HG03378 (cell line): ENCODE results near the gene CPA5.

ENCODE experiments used
- ATAC-seq: cut with Tn5 transposase; IDR thresholded peaks from one replicate; pipeline ENCODE4 v1.9.1; 2021; ENCODE audit warnings: mild to moderate bottlenecking, moderate library complexity; ENCODE audit not compliant: unreplicated experiment

The CPA5 gene

DNA sequence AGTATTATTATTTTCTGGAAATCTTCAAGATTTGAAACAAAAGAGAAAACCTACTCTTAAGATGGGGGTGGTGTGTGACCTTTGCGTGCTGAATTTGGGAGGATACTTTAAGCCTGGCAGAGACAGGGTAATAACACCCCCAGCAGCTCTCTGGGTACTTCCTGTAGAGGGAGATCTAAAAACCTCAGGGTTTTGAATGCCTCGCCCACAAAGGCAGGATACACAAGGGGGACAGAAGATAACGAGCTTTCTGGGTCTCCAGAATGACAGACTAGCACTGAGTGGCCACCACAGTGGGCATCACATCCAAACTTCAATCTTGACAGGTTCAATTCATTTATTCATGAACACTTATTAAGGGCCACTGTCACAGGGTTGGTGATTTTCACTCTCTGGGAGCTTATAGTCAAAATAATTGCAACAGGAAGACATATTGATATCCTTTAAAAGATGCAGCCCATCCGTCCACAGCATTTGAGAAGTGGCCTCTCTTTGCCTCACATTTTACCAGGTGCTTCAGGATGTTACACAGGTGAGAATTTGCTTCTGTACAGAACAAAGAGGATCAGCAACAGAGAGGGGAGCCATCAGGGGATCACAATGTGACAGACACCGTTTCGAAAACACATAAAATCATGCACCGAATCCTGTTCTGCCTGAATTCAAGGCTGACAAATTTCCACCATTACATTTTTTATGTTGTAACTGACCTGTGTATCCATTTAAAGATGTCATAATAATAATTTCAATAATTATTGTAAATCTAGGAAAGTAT, 50.0 kb downstream of the CPA5 start:
- ATAC-seq = no peak

DNA sequence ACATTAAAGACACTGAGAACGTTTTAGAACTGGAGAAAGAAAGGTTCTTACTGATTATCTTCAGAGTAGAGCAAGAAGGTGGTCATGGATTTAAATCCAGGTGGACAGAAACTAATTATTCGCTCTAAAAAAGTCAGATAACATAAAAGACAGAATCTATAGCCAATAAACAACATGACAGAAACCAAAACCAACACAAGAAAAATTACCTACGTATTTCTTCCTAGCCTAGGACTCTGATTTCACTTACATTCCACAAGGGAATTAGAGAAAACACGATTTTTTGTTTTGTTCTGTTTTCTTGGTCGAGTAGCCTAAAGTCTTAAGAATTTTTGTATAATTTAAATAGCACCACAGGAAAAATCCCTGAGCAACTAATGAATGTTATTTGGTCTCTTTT, 50.8 kb downstream of the CPA5 start:
- ATAC-seq = no peak

DNA sequence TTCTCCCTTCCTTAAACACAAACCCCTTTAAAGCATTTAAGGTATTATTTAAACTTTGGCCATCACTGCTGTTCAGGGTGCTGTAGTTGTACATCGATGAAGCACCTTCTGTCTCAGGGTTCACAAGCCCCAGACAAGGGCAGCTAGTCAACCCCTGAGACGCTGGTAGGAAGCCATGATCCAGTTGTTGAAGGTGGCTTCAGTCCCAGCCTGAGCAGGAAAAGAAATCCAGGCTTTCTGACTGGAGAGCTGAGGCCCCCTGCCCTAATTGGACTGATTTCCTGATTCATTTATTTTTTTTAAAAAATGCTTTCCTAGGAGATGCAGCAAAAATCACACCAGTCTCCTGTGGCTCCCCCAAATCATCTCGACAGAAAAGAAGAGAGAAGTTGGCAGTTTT, 51.5 kb downstream of the CPA5 start:
- no peak for ATAC-seq

DNA sequence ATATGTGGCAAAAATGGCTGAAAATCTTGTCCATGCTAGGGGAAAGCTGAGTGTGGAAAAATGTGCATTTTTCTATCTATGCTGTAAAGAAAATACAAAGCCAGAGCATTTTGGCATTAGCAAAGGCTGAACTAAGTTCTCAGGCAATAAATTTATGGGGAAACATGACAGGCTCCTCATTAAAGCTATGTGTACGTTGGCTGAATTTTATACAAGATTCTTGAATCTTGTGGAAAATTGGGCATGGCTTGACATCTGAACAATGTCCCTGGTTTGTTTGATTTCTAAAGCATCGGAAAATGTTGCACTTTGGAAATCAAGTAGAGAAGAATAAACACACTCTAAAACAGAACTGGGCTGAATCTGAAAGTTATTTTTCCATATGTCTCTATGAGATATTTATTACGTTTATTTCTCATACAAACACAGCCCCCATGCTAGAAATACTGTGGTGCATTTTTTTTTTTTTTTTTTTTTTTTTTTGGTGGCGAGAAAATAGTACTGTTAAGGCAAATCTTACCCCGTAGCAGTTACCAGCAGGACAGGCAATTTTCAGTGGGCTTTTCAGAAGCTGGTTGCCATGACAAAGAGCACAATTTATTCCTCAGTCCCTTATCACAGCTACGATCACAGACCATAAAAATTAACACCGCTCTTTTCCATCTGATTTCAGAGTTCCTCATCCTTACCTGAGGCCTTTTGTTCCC, 52.6 kb downstream of the CPA5 start:
- ATAC-seq = no peak

DNA sequence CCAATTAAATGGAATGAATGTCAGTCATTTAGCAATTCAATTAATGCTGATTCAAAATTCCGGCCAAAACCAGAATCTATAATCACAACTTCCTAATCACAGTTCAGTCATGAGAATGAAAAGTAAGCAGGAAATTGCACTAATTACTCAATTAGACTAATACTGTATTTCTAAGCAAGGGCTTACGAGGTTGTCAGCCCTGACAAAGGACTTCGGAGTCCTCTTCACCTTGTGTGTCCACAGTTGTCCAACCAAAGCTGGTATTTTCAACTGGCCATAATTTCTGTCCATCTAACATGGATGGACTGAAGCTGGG, 53.1 kb downstream of the CPA5 start:
- no peak for ATAC-seq

DNA sequence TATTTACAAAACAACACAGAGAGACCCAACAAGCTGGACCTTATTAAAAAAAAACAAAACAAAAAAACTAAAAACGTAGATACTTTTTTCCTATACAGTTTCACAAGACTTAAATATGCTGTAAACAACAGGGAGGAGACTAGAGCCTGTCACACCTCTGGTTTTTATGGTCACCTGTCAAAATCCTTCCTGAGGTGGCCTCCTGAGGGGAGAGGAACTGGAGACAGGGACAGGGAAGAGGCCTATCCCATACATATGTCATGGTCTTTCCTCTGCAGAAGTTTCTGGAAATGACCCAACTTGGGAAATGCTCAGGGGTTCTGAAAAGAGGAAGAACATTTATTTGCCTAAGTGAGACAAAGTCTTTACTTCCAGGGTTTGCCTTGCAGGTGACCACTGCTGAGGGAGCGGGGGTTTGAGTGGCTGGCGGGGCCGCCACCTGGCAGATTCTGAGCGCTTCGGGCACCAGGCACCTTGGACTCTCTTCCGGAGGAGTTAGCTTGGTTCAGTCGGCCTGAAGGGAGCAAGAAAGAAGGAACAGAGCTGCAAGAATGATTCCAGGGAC, 54.0 kb downstream of the CPA5 start:
- ATAC-seq = no peak

DNA sequence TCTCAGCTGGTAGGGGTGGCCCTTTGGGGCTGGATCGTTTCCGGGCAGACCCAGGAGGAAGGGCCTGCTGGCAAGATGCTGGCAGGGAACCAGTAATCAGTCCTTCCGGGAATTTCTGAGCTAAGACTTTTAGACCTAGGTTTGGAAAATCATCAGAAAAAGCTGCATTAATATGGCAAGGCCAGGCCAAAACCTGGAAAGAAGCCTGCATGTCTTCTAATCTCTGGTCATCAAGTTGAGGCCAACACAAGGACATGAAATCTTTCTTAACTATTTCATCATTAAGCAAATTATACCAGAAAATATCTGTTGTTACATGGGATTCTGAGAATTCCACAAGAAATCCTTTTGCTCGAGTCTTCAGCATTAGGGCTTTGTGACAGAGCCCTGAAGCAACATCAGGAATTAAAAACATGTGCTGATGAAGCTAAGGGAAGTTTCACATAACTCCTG, 55.5 kb downstream of the CPA5 start:
- no peak for ATAC-seq

DNA sequence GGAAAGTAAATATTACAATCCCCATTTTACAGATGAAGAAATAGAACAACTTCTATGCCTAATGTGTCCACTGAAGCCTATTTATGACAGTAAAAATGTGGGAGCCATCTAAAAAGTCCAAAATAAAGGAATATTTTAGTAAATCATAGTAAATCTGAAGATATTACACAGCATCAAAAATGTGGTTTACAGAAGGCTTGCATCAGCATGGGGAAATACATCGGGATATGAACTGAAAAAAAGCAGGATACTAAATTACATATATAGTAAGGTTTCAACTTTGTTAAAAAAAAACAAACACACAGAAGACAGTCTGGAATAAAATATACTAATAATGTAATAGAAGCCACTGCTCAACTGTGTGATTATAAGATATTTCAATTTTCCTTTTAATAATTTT, 56.5 kb downstream of the CPA5 start:
- no peak for ATAC-seq

DNA sequence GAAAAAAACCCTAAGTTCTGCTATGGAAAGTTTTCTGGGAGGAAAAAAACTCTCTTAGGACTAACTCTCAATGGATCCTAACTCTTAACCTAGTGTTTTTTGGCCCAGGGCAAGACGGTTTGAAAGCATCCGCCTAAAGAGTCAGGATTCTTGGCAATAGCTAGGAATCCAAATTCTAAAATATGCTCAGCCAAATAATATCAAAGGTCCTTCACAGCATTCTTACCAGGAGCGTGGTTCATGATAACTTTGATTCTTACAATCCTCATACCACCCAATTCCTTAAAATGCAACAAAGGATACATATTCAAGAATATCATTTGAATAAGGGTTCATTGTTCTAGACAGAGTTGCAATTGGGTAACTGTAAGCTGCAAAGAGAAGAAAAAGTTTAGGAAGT, 57.0 kb downstream of the CPA5 start:
- ATAC-seq = no peak

DNA sequence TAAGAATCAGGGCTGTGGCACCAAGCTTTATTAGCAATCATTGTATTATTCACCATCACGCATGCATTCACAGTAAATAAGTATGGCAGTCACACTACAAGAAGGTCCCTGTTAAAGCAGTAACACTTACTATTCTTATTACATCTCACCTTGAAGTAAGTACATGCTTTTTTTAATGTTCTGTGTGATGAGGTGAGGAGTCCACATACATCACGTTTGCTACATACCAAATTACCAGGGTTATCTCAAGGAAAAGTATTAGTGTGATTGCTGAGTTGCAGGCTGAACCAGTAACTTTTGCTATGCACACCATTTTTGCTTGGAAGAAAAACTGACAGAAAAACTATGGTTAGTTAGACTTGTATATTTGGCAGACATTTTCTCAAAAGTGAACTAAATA, 60.4 kb downstream of the CPA5 start:
- no peak for ATAC-seq

DNA sequence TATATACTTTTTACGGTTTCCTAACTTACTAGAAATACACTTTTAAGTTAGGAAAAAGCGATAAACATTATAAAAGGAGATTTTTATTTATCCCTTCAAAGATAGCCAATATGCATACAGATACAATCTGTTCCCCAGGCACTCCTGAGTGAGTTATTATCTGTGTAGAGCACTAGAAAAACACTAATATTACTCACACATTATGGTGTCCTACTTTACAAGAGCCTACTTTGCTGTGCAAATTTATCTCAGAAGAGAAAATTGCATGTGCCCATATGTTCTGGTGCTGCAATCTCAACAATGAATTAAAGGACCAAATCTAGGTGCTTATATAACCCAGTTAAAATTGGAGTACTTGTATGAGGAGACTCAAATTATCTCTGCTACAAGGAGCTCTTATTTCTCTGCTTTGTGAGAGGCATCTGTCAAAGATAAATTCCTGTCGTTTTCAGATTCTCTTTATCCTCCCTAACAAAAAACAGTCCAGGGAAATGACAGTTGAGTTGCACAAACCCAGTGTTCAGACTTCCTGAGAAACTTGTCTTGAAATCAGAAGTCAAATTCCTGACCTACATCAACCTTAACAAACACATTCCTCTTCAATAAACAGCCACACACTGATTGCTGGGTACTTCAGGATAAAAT, 64.6 kb downstream of the CPA5 start:
- ATAC-seq = no peak

DNA sequence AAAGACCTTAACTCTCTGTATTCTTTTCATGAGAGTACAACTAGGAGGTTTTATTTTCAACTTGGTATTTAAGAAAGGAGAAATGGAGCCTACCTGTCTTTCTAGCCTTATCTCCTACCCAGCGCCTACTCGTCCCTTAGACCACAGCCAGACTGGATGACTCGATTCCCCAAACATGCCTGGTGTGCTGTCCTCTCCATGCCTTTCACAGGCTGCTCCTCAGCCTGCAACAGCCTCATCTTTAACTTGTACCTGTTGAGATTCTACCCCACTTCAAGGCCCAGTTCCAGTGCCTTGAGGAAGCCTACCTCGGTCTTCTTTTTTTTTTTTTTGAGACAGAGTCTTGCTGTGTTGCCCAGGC, 65.1 kb downstream of the CPA5 start:
- no peak for ATAC-seq

DNA sequence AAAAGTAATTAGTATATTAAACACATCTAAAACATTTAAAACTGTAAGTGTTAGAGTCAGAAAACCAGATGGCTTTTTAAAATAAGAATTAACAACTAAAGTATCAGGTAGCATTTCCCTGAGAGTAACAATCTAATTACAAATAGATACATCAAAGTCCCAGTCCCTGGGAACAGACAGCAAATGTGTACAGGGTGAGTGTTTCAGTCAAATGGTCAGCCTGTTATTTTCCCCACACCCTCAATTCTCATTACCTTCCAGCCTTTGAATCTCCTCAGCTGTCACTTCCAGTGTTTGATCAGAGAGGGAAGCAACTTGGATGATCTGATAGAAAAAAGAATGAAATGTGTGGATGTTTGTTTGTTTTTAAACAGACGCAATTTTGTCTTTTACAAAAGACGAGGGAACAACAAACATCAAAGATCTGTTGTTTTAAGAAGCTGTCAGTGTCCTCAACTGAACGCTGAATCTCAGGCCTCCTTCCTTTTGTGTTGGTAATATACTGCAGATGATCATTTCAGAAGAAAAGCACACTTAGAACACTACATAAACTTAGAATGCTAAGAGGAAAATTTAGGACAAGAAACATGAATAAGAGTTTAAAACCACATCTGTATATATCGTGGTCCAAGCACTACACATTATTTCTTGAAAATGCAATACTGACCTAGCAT, 66.4 kb downstream of the CPA5 start:
- no peak for ATAC-seq

DNA sequence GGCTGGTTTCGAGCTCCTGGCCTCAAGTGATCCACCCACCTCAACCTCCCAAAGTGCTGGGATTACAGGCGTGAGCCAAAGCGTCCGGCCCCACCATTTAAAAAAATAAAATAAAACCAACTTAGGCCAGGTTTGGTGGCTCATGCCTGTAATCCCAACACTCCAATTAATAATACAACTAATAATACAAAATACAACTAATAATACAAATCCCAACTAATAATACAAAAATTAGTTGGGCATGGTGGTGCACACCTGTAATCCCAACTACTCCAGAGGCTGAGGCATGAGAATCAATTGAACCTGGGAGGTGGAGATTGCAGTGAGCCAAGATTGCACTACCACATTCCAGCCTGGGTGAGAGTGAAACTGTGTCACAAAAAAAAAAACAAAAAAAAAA, 68.6 kb downstream of the CPA5 start:
- ATAC-seq = no peak

DNA sequence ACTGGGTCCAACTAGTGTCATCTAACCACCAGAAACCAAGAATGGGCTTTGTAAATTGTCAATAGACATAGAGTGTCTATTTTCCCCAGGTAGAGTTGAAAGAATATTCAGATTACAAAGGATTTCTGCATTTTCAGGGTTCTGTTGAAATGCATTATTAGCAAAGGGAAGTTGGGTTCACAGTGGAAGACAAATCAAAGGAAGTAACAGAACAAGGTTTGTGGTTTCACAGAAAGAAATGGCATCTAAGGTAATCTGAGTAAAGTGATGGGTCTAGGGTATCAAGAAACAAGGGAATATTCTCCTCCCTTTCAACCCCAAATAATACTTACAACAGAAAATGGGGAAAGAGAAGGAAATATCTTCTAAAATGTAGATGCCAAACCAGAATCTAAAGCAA, 70.4 kb downstream of the CPA5 start:
- ATAC-seq = no peak

DNA sequence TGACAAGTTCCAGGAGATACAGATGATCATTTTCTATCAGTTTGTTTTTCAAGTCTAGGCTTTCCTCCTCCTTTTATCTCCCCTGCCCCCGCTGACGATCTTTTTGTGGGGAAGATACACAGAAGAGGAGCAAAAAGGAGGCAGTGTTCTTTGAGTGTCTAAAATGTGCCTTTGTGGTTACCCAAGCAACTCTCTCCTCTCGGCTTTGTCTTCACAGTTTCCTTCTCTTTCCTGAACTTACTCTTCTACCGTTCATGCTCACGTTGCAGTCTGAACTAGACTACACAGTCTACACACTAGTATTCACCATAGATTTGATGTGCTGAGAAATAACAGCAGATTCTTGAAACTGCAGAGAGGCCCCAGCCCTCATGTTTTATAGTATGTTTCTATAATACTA, 72.6 kb downstream of the CPA5 start:
- ATAC-seq = no peak

DNA sequence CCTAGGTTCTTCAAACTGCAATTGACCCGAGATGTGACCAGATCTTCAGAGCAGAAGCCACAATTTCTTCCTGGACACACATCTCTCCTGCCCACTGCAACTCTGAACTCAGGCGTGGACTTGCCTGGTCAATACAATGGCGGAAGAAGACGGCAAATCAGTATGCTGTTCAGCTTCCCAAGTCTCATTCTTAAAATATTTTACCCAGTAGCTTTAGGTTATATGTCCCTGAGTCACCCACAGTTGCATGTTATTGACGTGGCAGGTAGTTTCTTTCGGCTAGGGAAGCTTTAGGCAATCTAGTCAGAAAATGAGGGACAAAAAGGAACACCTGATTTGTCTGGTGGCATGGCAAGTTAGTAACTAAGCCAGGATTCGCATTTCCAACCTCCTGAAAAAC, 73.7 kb downstream of the CPA5 start:
- no peak for ATAC-seq
